ENCODE measurements around the gene AADACL4. TPM values are rescaled to one million over a fixed set of nuclear protein-coding genes. Genes with fewer than 3 reads are reported as not detected.
A peak's percentile ranks its signal among the peaks of the same experiment; 100 is the strongest.

AADACL4 gene
- total and polyA plus RNA-seq, 2 experiments from 2014 or later = 0.20 TPM; not detected in 1

GRCh38 chr1:12603224-12603623 is 40.7 kb upstream of the AADACL4 start:
- Histone ChIP-seq H3K4me1 (ENCODE audit: insufficient read depth) (peaks cover 47% of the 10 kb centered on the region), H3K9me2 (replicated peaks; ENCODE audit: insufficient read depth) (no peaks in the 10 kb centered on the region), H3K4me3 (no peak overlapping the region), H3K4me2 (no peak overlapping the region), H4K20me1 (ENCODE audit: insufficient read depth, poor library complexity, severe bottlenecking) (peaks cover 53% of the 10 kb centered on the region), H3K27me3 (no peaks in the 10 kb centered on the region), H3K79me2 (peaks cover 97% of the 10 kb centered on the region), H3K27ac (peak overlapping the region; percentile 68), H3K36me3 (replicated peaks; ENCODE audit: insufficient read depth, low read depth) (no peaks in the 10 kb centered on the region), H3K9me3 (ENCODE audit: low read depth) (no peaks in the 10 kb centered on the region), H2AFZ (no peak overlapping the region)
- 86% methylated on average over 9 of the region's 9 CpGs for WGBS (ENCODE audit: low lambda C conversion rate, missing lambda C conversion rate)
- DNase-seq (ENCODE audit: low spot score) = no peak
- TF ChIP-seq CTCF (IDR thresholded peaks at IDR 0.05; ENCODE audit: poor library complexity) (no peak), EZH2phosphoT487 (IDR thresholded peaks at IDR 0.05; ENCODE audit: low read depth, severe bottlenecking, unreplicated experiment) (no peak), EZH2 (IDR thresholded peaks at IDR 0.05; ENCODE audit: borderline replicate concordance) (no peak)

GRCh38 chr1:12604114-12604874 is 39.6 kb upstream of the AADACL4 start:
- Histone ChIP-seq H3K4me2 (peak overlapping the region; percentile 31), H3K27me3 (no peaks in the 10 kb centered on the region), H3K36me3 (replicated peaks; ENCODE audit: insufficient read depth, low read depth) (no peaks in the 10 kb centered on the region), H3K4me3 (no peak overlapping the region), H3K79me2 (peaks cover 97% of the 10 kb centered on the region), H3K9me2 (replicated peaks; ENCODE audit: insufficient read depth) (no peaks in the 10 kb centered on the region), H3K9me3 (ENCODE audit: low read depth) (no peaks in the 10 kb centered on the region), H2AFZ (no peak overlapping the region), H4K20me1 (ENCODE audit: insufficient read depth, poor library complexity, severe bottlenecking) (peaks cover 45% of the 10 kb centered on the region), H3K27ac (peak overlapping the region; percentile 68), H3K4me1 (ENCODE audit: insufficient read depth) (peaks cover 46% of the 10 kb centered on the region)
- no peak for TF ChIP-seq EZH2phosphoT487 (IDR thresholded peaks at IDR 0.05; ENCODE audit: low read depth, severe bottlenecking, unreplicated experiment)
- TF ChIP-seq EZH2 (IDR thresholded peaks at IDR 0.05; ENCODE audit: borderline replicate concordance) = no peak
- TF ChIP-seq CTCF (IDR thresholded peaks at IDR 0.05; ENCODE audit: poor library complexity) = no peak
- DNase-seq (ENCODE audit: low spot score) = peak; percentile 90
- 34% methylated on average over 16 of the region's 16 CpGs for WGBS (ENCODE audit: low lambda C conversion rate, missing lambda C conversion rate)

GRCh38 chr1:12604986-12605385 is 38.9 kb upstream of the AADACL4 start:
- peaks cover 97% of the 10 kb centered on the region for H3K79me2 ChIP-seq
- 86% methylated on average over 9 of the region's 9 CpGs for WGBS (ENCODE audit: low lambda C conversion rate, missing lambda C conversion rate)
- H3K9me2 ChIP-seq (replicated peaks; ENCODE audit: insufficient read depth) = no peaks in the 10 kb centered on the region
- no peak for DNase-seq (ENCODE audit: low spot score)
- peaks cover 40% of the 10 kb centered on the region for H4K20me1 ChIP-seq (ENCODE audit: insufficient read depth, poor library complexity, severe bottlenecking)
- H3K9me3 ChIP-seq (ENCODE audit: low read depth) = no peaks in the 10 kb centered on the region
- H3K27ac ChIP-seq = no peak overlapping the region
- H3K4me1 ChIP-seq (ENCODE audit: insufficient read depth) = peaks cover 43% of the 10 kb centered on the region
- H3K4me3 ChIP-seq = no peak overlapping the region
- no peaks in the 10 kb centered on the region for H3K36me3 ChIP-seq (replicated peaks; ENCODE audit: insufficient read depth, low read depth)
- no peak overlapping the region for H3K4me2 ChIP-seq
- TF ChIP-seq EZH2phosphoT487 (IDR thresholded peaks at IDR 0.05; ENCODE audit: low read depth, severe bottlenecking, unreplicated experiment) (no peak), CTCF (IDR thresholded peaks at IDR 0.05; ENCODE audit: poor library complexity) (no peak), EZH2 (IDR thresholded peaks at IDR 0.05; ENCODE audit: borderline replicate concordance) (no peak)
- no peak overlapping the region for H2AFZ ChIP-seq
- H3K27me3 ChIP-seq = no peaks in the 10 kb centered on the region

Measured in hepatocyte (in vitro differentiated cells).